Immature natural killer cell (primary cell): ENCODE measurements around the gene DRAM1. TPM values are rescaled to one million over a fixed set of nuclear protein-coding genes. Genes with fewer than 3 reads are reported as not detected.

Experiments used
- DNase-seq, 3 donors: peaks; one replicate each; pipeline ENCODE4 v3.0.0; 2022; ENCODE audit warnings: mixed read lengths in 1 of 3
- H3K27ac Mint-ChIP-seq, 6 donors: one replicate each; pipeline ENCODE4 v1.8.0; 2020; ENCODE audit warnings: mixed read lengths in 6 of 6, mild to moderate bottlenecking in 5 of 6, inconsistent platforms in 4 of 6, moderate library complexity in 3 of 6
- H3K27me3 Mint-ChIP-seq, 3 donors: one replicate each; pipeline ENCODE4 v1.8.0; 2020 to 2021; ENCODE audit warnings: low read depth in 3 of 3, mild to moderate bottlenecking in 3 of 3, mixed read lengths in 3 of 3, moderate library complexity in 3 of 3, inconsistent platforms in 1 of 3
- H3K36me3 Mint-ChIP-seq, 3 donors: one replicate each; pipeline ENCODE4 v1.8.0; 2020; ENCODE audit warnings: mixed read lengths in 3 of 3, inconsistent platforms in 2 of 3, mild to moderate bottlenecking in 2 of 3
- H3K4me1 Mint-ChIP-seq, 2 donors: one replicate each; pipeline ENCODE4 v1.8.0; 2020; ENCODE audit warnings: inconsistent platforms in 2 of 2, mild to moderate bottlenecking in 2 of 2, mixed read lengths in 2 of 2, moderate library complexity in 1 of 2
- H3K4me3 Mint-ChIP-seq, 5 donors: one replicate each; pipeline ENCODE4 v1.8.0; 2020; ENCODE audit warnings: mild to moderate bottlenecking in 5 of 5, mixed read lengths in 5 of 5, inconsistent platforms in 3 of 5, moderate library complexity in 3 of 5
- H3K9me3 Mint-ChIP-seq, 6 donors: one replicate each; pipeline ENCODE4 v1.8.0; 2020; ENCODE audit warnings: mild to moderate bottlenecking in 6 of 6, mixed read lengths in 6 of 6, inconsistent platforms in 4 of 6, moderate library complexity in 3 of 6
- polyA plus RNA-seq, 3 donors: library from polyadenylated mRNA; unstranded; fragments of 300-500 nt; fragmentation: Illumina TruSeq; gene quantifications; one replicate each; pipeline ENCODE4 v1.2.3, GENCODE V29; 2021

Gene DRAM1
- polyA plus RNA-seq, 3 donors from 2014 or later, result 2.1 to 7.6 (median 4.1) TPM

- Mint-ChIP-seq H3K27ac (peak overlapping the region in 1 of 6 donors; percentile 19), H3K27me3 (peaks cover 2 to 4% (median 2%) of the 10 kb centered on the region in 3 donors), H3K9me3 (no peaks in the 10 kb centered on the region), H3K4me3 (no peak overlapping the region), H3K4me1 (no peaks in the 10 kb centered on the region), H3K36me3 (no peaks in the 10 kb centered on the region)
- no peak for DNase-seq
These were observed 68.2 kb downstream of the DRAM1 start for GRCh38 chr12:101945369-101946232.

- no peak for DNase-seq
- Mint-ChIP-seq H3K4me3 (no peak overlapping the region), H3K27ac (no peak overlapping the region), H3K27me3 (peaks cover 0 to 4% (median 0%) of the 10 kb centered on the region in 3 donors), H3K4me1 (no peaks in the 10 kb centered on the region), H3K36me3 (no peaks in the 10 kb centered on the region), H3K9me3 (no peaks in the 10 kb centered on the region)
These were observed 68.8 kb downstream of the DRAM1 start for GRCh38 chr12:101946233-101946611.

- Mint-ChIP-seq H3K27ac (no peak overlapping the region), H3K36me3 (no peaks in the 10 kb centered on the region), H3K4me3 (no peak overlapping the region), H3K27me3 (peaks cover 0 to 2% (median 0%) of the 10 kb centered on the region in 3 donors), H3K9me3 (no peaks in the 10 kb centered on the region), H3K4me1 (no peaks in the 10 kb centered on the region)
- DNase-seq, result no peak
These were observed 69.9 kb downstream of the DRAM1 start for GRCh38 chr12:101947316-101947715.

GRCh38 chr12:101948365-101948764, 71.0 kb downstream of the DRAM1 start:
- no peak for DNase-seq
- Mint-ChIP-seq H3K27me3 (peaks cover 0 to 2% (median 0%) of the 10 kb centered on the region in 3 donors), H3K4me1 (no peaks in the 10 kb centered on the region), H3K9me3 (no peaks in the 10 kb centered on the region), H3K4me3 (no peak overlapping the region), H3K36me3 (no peaks in the 10 kb centered on the region), H3K27ac (no peak overlapping the region)

DNA sequence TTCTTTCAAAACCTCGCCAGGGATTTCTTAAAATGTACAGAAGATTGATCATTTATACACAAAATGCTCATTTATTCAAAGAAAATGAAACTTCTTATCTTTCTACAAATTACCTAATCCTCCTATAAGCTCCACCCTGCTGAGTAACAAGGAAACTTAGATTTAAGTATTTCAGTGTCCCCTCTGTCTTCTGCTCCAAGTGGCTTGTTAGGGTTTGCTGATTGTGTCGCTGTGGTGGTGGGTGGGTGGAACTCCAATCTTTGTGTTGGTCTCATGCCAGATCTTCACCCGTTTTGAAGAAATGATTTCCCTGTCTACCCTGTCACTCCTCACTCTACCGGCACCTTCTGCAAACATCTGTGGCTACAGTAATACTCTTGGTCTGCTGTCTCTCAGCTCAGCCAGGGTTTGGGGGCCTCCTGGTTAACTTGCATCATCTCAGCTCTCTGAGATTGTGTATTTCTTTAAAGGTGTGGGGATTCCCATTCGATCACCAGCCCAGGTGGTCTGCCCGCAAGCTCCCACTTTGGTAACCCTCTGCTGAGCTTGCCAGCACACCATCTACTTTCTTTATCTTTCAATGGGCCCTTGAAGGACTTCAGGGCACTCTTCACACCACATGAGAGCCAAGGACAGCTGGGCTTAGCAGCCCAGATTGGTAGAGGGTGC, 73.8 kb downstream of the DRAM1 start:
- Mint-ChIP-seq H3K4me1 (no peaks in the 10 kb centered on the region), H3K36me3 (no peaks in the 10 kb centered on the region), H3K9me3 (no peaks in the 10 kb centered on the region), H3K27ac (no peak overlapping the region), H3K27me3 (peaks cover 0 to 4% (median 0%) of the 10 kb centered on the region in 3 donors), H3K4me3 (no peak overlapping the region)
- DNase-seq, result no peak

DNA sequence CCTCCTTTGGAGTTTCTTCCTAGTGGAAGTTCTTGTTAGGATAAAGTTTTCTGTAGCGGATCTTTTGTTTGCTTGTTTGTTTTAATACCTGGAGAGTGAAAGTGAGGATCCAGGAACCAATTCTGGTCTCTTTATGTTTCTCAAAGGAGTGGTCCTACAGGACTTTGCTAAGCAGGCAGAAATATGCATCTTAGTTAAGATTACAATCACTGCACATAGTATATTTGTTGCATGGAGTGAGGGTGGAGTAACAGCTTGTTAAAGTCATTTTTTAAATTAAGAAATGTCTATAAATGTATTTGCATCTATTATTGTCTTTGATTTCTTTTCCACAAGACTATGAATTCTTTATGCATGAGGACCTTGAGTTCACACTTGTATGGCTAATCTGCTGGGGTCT, 76.7 kb downstream of the DRAM1 start:
- H3K36me3 Mint-ChIP-seq, result no peaks in the 10 kb centered on the region

GRCh38 chr12:101954676-101955075, 77.3 kb downstream of the DRAM1 start:
- peaks cover 0 to 2% (median 0%) of the 10 kb centered on the region in 3 donors for H3K36me3 Mint-ChIP-seq
- no peak overlapping the region for H3K27ac Mint-ChIP-seq
- H3K4me1 Mint-ChIP-seq, result no peaks in the 10 kb centered on the region
- H3K27me3 Mint-ChIP-seq, result peaks cover 0 to 3% (median under 1%) of the 10 kb centered on the region in 3 donors
- peaks cover 0 to 3% (median 0%) of the 10 kb centered on the region in 6 donors for H3K9me3 Mint-ChIP-seq
- H3K4me3 Mint-ChIP-seq, result no peak overlapping the region
- no peak for DNase-seq

More for the DNA sequence above, 76.7 kb downstream of the DRAM1 start:
- Mint-ChIP-seq H3K4me3 (no peak overlapping the region), H3K27ac (no peak overlapping the region), H3K27me3 (peaks cover 0 to 3% (median 0%) of the 10 kb centered on the region in 3 donors), H3K4me1 (no peaks in the 10 kb centered on the region), H3K9me3 (no peaks in the 10 kb centered on the region)
- DNase-seq, result no peak

GRCh38 chr12:101957252-101957959, 80.0 kb downstream of the DRAM1 start:
- Mint-ChIP-seq H3K36me3 (peaks cover 0 to 4% (median 0%) of the 10 kb centered on the region in 3 donors), H3K27me3 (peaks cover 2 to 6% (median 4%) of the 10 kb centered on the region in 3 donors), H3K4me3 (no peak overlapping the region), H3K9me3 (peaks cover 0 to 6% (median 0%) of the 10 kb centered on the region in 6 donors), H3K4me1 (no peaks in the 10 kb centered on the region), H3K27ac (no peak overlapping the region)
- no peak for DNase-seq

- Mint-ChIP-seq H3K4me1 (no peaks in the 10 kb centered on the region), H3K27ac (no peak overlapping the region), H3K36me3 (peaks cover 0 to 4% (median 0%) of the 10 kb centered on the region in 3 donors), H3K4me3 (no peak overlapping the region), H3K27me3 (peaks cover 2 to 4% (median 3%) of the 10 kb centered on the region in 3 donors), H3K9me3 (peaks cover 0 to 6% (median 0%) of the 10 kb centered on the region in 6 donors)
- DNase-seq, result no peak
These were observed 82.2 kb downstream of the DRAM1 start for GRCh38 chr12:101959607-101960006.

DNA sequence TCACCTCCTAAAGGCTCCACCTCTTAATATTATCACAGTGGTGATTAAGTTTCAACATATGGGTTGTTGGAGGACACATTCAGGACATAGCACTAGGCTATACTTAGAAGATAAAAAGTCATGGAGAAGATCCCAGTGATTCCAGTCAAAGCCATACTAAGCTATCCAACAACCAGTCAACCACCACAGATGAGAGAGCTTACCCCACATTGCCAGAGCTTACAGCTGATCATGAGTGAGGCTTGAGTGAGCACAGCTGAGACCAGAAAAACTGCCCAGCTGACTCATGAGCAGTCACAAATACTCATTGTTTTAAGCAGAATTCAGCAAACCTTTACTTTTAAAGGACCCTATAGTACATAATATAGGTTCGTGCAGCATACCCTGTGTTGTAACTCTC, 85.1 kb downstream of the DRAM1 start:
- Mint-ChIP-seq H3K9me3 (peaks cover 0 to 6% (median 0%) of the 10 kb centered on the region in 6 donors), H3K27me3 (peaks cover 2 to 4% (median 3%) of the 10 kb centered on the region in 3 donors), H3K4me3 (no peak overlapping the region), H3K36me3 (peaks cover 0 to 4% (median 0%) of the 10 kb centered on the region in 3 donors), H3K27ac (no peak overlapping the region), H3K4me1 (peaks cover 2 to 3% of the 10 kb centered on the region in 2 donors)
- DNase-seq, result no peak

- H3K27me3 Mint-ChIP-seq, result peaks cover 2 to 4% (median 3%) of the 10 kb centered on the region in 3 donors
- H3K36me3 Mint-ChIP-seq, result peaks cover 0 to 4% (median 0%) of the 10 kb centered on the region in 3 donors
- peaks cover 0 to 6% (median 0%) of the 10 kb centered on the region in 6 donors for H3K9me3 Mint-ChIP-seq
- H3K4me3 Mint-ChIP-seq, result no peak overlapping the region
- no peak overlapping the region for H3K27ac Mint-ChIP-seq
- H3K4me1 Mint-ChIP-seq, result peaks cover 6 to 9% of the 10 kb centered on the region in 2 donors
- DNase-seq, result no peak
These were observed 86.3 kb downstream of the DRAM1 start for GRCh38 chr12:101963697-101964096.

GRCh38 chr12:101966496-101966895, 89.1 kb downstream of the DRAM1 start:
- Mint-ChIP-seq H3K27ac (no peak overlapping the region), H3K4me3 (no peak overlapping the region)

DNA sequence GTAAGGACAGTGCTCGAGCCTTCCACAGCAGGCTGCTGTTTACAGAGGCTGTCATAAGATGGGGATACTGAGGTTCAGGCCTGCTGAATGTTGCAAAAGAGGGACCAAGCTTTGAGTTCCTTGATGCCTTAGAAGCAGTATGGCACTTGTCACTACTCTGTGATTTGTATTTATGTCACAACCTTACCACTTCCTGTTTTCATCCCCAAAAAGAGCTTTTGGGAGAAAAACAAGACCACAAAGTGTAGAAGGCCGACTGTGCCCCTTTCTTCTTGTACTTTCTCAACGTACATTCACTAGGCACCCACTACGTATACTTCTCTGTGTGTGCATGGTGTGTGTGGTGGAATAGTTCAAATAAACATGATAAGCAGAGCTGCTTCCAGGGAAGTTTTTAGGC, 90.1 kb downstream of the DRAM1 start:
- DNase-seq, result peak in 1 of 3 donors; percentile 3
- no peak overlapping the region for H3K27ac Mint-ChIP-seq
- peaks cover 0 to 3% (median 0%) of the 10 kb centered on the region in 6 donors for H3K9me3 Mint-ChIP-seq
- H3K27me3 Mint-ChIP-seq, result peaks cover 0 to 1% (median 0%) of the 10 kb centered on the region in 3 donors
- no peaks in the 10 kb centered on the region for H3K36me3 Mint-ChIP-seq
- H3K4me3 Mint-ChIP-seq, result no peak overlapping the region
- H3K4me1 Mint-ChIP-seq, result peaks cover 6 to 9% of the 10 kb centered on the region in 2 donors

More at GRCh38 chr12:101966496-101966895, 89.1 kb downstream of the DRAM1 start:
- Mint-ChIP-seq H3K27me3 (peaks cover 0 to 1% (median 0%) of the 10 kb centered on the region in 3 donors), H3K9me3 (peaks cover 0 to 2% (median 0%) of the 10 kb centered on the region in 6 donors), H3K36me3 (no peaks in the 10 kb centered on the region), H3K4me1 (peaks cover 6 to 9% of the 10 kb centered on the region in 2 donors)
- no peak for DNase-seq
